Measurements from ENCODE around the gene ANGPTL2.

DNA sequence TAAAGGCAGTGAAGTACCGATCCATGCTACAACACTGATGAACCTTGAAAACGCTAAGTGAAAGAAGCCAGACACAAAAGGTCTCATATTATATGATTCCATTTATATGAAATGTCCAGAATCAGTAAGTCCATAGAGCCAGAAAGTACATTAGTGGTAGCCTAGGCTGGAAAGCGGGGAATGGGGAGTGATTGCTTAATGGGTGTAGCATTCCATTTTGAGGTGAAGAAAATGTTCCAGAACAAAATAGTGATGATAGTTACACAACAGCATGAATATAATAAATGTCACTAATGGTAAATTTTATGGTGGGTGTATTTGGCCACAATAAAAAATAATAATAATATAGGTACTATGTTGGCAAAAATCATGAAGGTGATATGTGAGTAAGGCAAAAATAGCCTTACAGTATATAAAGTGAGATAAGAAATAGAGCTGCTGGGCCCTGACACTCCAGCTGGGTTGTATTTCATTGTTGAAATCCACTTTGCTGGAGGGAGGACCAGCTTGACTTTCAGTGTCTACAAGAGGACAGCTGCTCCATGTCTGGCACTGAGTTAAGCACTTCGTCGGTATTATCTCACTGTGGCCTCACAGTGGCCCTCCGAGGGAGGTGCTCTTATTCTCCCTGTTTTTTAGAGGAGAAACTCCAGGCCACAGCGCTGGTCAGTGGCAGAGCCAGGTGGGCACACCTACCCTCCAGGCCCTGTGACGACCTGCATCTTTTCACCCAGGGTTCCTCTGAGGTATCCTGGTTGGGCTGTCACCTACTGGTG, 22.4 kb upstream of the ANGPTL2 start:
- TF ChIP-seq CTCF (IDR thresholded peaks at IDR 0.05; ENCODE audit: low read length): no peak
- no peak for TF ChIP-seq EZH2 (optimal IDR thresholded peaks at IDR 0.05; ENCODE audit: low read depth, low read length)
- no peak for TF ChIP-seq EZH2phosphoT487 (IDR thresholded peaks at IDR 0.05; ENCODE audit: low read length)
